Vagina (tissue), 2 donors: Measurements from ENCODE around the gene LHB. TPM values are rescaled to one million over a fixed set of nuclear protein-coding genes. Genes with fewer than 3 reads are reported as not detected.

Experiments
- DNase-seq, 2 donors: peaks; one replicate each; pipeline ENCODE4 v3.0.0-alpha.2; 2017; ENCODE audit errors: extremely low spot score in 2 of 2
- H3K27ac ChIP-seq: fragments of 200-600 bp; sonication (generic); one replicate; pipeline ENCODE4 v1.5.1; 2019
- H3K27me3 ChIP-seq: fragments of 200-600 bp; sonication (generic); one replicate; pipeline ENCODE4 v1.5.1; 2019
- H3K36me3 ChIP-seq, 2 donors: fragments of 200-600 bp; sonication (generic); one replicate each; pipeline ENCODE4 v1.5.1; 2017 to 2019
- H3K4me1 ChIP-seq: fragments of 200-600 bp; sonication (generic); one replicate; pipeline ENCODE4 v1.5.1; 2019
- H3K4me3 ChIP-seq, 2 donors: fragments of 200-600 bp; sonication (generic); 1 replicate in 1 of 2; 2 replicates in 1 of 2; pipeline ENCODE4 v1.5.1; 2016 to 2019
- H3K9me3 ChIP-seq: fragments of 200-600 bp; sonication (generic); one replicate; pipeline ENCODE4 v1.5.1; 2019
- POLR2A ChIP-seq, 2 donors: fragments of 450-650 bp; IDR thresholded peaks; one replicate each; pipeline ENCODE4 v1.6.1; 2017; ENCODE audit warnings: antibody characterized with exemption in 2 of 2, mild to moderate bottlenecking in 2 of 2, moderate library complexity in 2 of 2
- POLR2AphosphoS5 ChIP-seq, 2 donors: sonication (generic); formaldehyde crosslinking; IDR thresholded peaks; one replicate each; pipeline ENCODE4 v1.9.0; 2017; ENCODE audit warnings: antibody characterized with exemption in 2 of 2, mild to moderate bottlenecking in 2 of 2, low read depth in 1 of 2; ENCODE audit not compliant: insufficient read depth in 1 of 2
- intact Hi-C: fragments of 100-400 bp; cut with DNase I; formaldehyde crosslinking; loops from one replicate; pipeline ENCODE4 v1.15.1; 2023
- total RNA-seq: library from RNA; depleted of rRNA; stranded (reverse); fragments of >200 nt; gene quantifications from one replicate; pipeline ENCODE4 v1.2.3, GENCODE V29; 2016
- TF ChIP-seq, protein P1 (sequence below), 3 experiments: fragments of 450-650 bp in 2 of 3; fragments of 200-600 bp in 1 of 3; sonication (generic) in 1 of 3; IDR thresholded peaks; one replicate each; pipeline ENCODE4 v1.5.1; 2017 to 2019; ENCODE audit warnings: antibody characterized with exemption in 3 of 3, mild to moderate bottlenecking in 2 of 3, moderate library complexity in 2 of 3

Gene LHB
- total RNA-seq, result not detected

DNA sequence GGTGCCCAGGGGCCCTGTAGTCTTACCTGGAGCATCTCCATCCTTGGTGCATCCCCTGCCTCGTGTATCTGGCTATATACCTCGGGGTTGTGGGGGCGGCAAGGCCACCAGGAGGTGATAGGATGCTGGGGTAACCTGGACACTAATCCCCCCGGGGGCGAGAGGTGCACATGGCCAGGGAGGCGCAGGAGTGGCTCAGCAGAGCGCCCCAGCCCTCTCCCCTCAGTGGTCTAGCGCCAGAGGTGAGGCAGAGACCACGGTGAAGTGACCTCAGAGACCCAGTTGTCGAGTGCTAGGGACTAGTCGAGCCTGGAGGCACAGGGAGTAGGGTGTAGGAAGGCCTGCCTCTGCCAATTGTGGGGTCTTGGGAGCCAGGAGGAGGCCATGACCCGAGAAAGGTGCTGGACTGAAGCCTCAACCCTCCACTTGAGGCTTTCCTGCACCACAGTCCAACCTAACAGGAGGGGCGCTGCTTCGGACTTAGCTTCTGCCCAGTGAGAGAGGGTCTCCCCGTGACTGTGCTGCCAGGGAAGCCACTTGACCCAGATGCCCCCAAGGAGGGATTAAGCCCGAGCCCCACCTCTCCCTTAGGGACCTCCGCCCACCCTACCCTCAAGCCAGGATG is at the start of gene LHB:
TSS of gene LHB (minus strand) at position 51 of the 625 bp plus-strand sequence. CDS start at position 41, 10 bp downstream.
- peaks cover 26% of the 10 kb centered on the region for H3K4me1 ChIP-seq
- DNase-seq, result no peak
- no peak for TF ChIP-seq POLR2AphosphoS5 (IDR thresholded peaks at IDR 0.05; ENCODE audit: insufficient read depth in 1 of 2, low read depth in 1 of 2)
- peak within 1 kb of the TSS; percentile 44 to 45 for H3K4me3 ChIP-seq
- peaks cover 6% of the 10 kb centered on the region for H3K27me3 ChIP-seq
- intact Hi-C loops, result no loop called here
- no peaks in the 10 kb centered on the region for H3K9me3 ChIP-seq
- H3K27ac ChIP-seq, result no peak within 1 kb of the TSS
- H3K36me3 ChIP-seq, result peaks cover 0 to 19% of the 10 kb centered on the region in 2 donors

DNA sequence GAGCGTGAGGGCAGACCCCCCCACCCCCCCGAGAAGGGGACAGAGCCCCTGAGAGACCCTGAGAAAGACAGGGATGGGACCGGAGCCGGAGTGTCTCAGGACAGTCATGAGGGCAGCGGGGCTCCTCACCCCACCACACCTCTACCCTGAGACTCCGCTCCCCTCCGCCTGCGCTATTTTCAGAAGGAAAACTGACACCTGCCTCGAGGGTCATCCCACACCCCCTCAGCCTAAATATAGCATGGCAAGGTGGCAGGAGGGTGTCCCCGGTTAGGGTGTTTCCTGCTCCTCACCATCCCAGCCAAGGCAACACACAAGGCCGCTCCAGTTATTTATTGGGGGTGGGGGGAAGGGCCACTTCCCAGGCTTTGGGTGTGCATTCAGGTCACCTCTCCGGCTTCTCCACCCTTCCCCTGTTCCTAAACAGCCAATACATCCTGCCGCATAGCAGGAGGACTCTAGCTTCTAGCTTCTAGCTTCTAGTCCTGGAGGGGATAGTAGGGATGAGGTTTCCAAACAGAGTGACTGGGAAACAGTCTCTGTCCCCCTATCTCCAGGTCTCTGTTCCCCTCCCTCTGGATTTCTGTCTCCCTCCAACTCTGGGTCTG is 49.1 kb upstream of the LHB start:
- no peak for DNase-seq
- Histone ChIP-seq H3K9me3 (no peaks in the 10 kb centered on the region), H3K4me1 (no peaks in the 10 kb centered on the region), H3K27ac (no peak overlapping the region), H3K36me3 (no peaks in the 10 kb centered on the region), H3K4me3 (no peak overlapping the region), H3K27me3 (peaks cover 6% of the 10 kb centered on the region)
- intact Hi-C loops, result no loop called here
- TF ChIP-seq POLR2AphosphoS5 (IDR thresholded peaks at IDR 0.05; ENCODE audit: insufficient read depth in 1 of 2, low read depth in 1 of 2) (no peak), POLR2A (IDR thresholded peaks at IDR 0.05) (no peak)
- TF ChIP-seq, protein P1, sequence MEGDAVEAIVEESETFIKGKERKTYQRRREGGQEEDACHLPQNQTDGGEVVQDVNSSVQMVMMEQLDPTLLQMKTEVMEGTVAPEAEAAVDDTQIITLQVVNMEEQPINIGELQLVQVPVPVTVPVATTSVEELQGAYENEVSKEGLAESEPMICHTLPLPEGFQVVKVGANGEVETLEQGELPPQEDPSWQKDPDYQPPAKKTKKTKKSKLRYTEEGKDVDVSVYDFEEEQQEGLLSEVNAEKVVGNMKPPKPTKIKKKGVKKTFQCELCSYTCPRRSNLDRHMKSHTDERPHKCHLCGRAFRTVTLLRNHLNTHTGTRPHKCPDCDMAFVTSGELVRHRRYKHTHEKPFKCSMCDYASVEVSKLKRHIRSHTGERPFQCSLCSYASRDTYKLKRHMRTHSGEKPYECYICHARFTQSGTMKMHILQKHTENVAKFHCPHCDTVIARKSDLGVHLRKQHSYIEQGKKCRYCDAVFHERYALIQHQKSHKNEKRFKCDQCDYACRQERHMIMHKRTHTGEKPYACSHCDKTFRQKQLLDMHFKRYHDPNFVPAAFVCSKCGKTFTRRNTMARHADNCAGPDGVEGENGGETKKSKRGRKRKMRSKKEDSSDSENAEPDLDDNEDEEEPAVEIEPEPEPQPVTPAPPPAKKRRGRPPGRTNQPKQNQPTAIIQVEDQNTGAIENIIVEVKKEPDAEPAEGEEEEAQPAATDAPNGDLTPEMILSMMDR (IDR thresholded peaks at IDR 0.05), result no peak

DNA sequence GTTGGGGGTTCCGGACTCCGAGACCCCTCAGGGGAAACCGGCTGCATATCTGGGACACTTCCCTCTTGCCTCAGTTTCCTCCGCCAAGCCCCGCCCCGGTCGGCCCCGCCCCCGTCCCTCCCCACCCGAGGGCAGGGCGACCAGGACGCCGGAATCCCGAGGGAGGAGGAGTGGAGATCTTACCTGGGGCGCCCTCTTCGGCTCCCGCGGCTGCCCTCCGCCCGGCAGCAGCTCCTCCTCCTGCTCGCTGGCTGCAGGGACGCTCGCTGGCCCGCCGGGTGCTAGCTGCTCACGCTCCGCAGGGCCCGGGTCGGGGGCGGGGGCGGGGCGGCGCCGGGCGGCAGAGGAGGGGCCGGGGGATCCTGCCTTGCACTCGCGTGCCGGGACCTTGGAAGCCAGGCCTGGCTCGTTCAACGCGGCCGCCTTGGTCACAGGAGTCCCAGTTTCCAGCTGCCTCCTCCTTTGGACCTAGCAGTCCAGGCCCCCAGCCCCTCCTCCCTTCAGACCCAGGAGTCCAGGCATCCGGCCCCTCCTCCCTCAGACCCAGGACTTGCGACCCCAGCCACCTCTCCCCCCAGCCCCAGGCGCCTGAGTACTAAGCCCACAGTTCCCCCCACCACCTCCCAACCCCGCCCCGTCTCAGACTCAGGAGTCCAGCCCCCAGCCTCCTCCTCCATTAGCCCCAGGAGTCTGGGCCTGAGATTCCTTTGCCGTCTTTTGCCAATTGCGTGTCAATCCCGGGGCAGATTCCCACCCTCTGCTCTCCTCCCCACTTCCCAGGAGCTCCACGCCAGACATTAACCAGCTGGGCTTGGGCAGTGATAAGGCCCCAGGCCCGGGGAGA is 48.1 kb upstream of the LHB start, which contains the start of gene NTF4:
TSS of gene NTF4 (minus strand) at position 51 of the 844 bp plus-strand sequence. CDS start 2,821 bp downstream, outside the sequence.
- no peak for DNase-seq
- no peaks in the 10 kb centered on the region for H3K9me3 ChIP-seq
- H3K4me3 ChIP-seq, result peak within 1 kb of the TSS; percentile 28 to 36
- peaks cover 6% of the 10 kb centered on the region for H3K27me3 ChIP-seq
- H3K36me3 ChIP-seq, result no peaks in the 10 kb centered on the region
- no peak for TF ChIP-seq POLR2A (IDR thresholded peaks at IDR 0.05)
- no peak for TF ChIP-seq POLR2AphosphoS5 (IDR thresholded peaks at IDR 0.05; ENCODE audit: insufficient read depth in 1 of 2, low read depth in 1 of 2)
- TF ChIP-seq, protein P1 (IDR thresholded peaks at IDR 0.05), result no peak
- no peaks in the 10 kb centered on the region for H3K4me1 ChIP-seq
- intact Hi-C loops, result no loop called here
- peak within 1 kb of the TSS; percentile 33 for H3K27ac ChIP-seq

DNA sequence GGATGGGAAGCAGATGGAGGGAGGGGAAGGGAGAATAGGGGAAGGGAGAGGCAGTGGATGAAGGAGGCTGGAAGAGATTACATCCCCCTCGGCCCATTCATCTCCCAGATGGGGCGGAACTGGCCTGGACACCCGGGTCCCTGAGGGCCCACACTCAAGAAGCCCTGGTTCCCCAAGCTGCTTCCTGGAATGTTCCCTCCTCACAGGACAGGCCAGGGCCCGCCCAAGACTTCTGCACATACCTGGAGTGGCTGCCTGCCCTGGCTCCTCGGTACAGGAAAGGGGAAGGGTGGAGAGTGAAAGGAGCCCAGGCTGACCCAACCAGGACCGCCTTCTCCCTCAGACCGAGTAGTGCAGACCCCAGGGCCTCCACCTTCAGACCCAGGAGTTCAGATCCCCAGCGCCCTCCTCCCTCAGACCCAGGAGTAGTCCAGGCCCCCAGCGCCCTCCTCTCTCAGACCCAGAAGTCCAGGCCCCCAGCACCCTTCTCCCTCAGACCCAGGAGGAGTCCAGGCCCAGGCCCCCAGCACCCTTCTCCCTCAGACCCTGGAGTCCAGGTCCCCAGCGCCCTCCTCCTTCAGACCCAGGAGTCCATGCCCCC is 47.2 kb upstream of the LHB start:
- no peak for DNase-seq
- H3K4me3 ChIP-seq, result peak overlapping the region in 1 of 2 donors; percentile 36
- H3K4me1 ChIP-seq, result no peaks in the 10 kb centered on the region
- no peaks in the 10 kb centered on the region for H3K9me3 ChIP-seq
- H3K27me3 ChIP-seq, result peaks cover 6% of the 10 kb centered on the region
- intact Hi-C loops, result no loop called here
- TF ChIP-seq, protein P1 (IDR thresholded peaks at IDR 0.05), result no peak
- no peak for TF ChIP-seq POLR2AphosphoS5 (IDR thresholded peaks at IDR 0.05; ENCODE audit: insufficient read depth in 1 of 2, low read depth in 1 of 2)
- TF ChIP-seq POLR2A (IDR thresholded peaks at IDR 0.05), result no peak
- H3K27ac ChIP-seq, result peak overlapping the region; percentile 33
- H3K36me3 ChIP-seq, result no peaks in the 10 kb centered on the region

DNA sequence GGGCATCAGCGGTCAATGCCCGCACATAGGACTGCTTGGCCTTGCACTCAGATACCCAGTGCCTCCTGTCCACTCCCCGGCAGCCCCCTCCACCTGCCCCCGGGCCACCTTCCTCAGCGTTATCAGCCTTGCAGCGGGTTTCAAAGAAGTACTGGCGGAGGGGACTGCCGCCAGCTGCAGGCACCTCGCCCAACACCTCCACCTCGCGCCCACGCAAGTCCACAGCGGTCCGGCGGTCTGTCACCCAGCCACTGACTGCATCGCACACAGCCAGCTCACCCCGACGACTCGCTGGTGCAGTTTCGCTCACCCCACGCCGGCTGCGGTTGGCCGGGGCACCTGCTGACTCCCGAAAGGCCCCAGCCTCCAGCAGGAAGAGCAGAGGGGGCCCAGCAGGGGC is 44.6 kb upstream of the LHB start:
- no peak for DNase-seq
- TF ChIP-seq POLR2A (IDR thresholded peaks at IDR 0.05) (no peak), POLR2AphosphoS5 (IDR thresholded peaks at IDR 0.05; ENCODE audit: insufficient read depth in 1 of 2, low read depth in 1 of 2) (no peak)
- TF ChIP-seq, protein P1 (IDR thresholded peaks at IDR 0.05), result no peak
- Histone ChIP-seq H3K27ac (no peak overlapping the region), H3K4me3 (no peak overlapping the region), H3K4me1 (peaks cover 17% of the 10 kb centered on the region), H3K27me3 (peaks cover 6% of the 10 kb centered on the region), H3K9me3 (no peaks in the 10 kb centered on the region), H3K36me3 (no peaks in the 10 kb centered on the region)
- intact Hi-C loops, result no loop called here
